Fibroblast of skin of left biceps (primary cell): ENCODE data around the gene TTC9B.

ENCODE experiments used
- DNase-seq, 2 experiments: peaks; one replicate each; pipeline ENCODE4 v3.0.0-alpha.2; 2013; ENCODE audit warnings: low read depth in 2 of 2

TTC9B gene

DNA sequence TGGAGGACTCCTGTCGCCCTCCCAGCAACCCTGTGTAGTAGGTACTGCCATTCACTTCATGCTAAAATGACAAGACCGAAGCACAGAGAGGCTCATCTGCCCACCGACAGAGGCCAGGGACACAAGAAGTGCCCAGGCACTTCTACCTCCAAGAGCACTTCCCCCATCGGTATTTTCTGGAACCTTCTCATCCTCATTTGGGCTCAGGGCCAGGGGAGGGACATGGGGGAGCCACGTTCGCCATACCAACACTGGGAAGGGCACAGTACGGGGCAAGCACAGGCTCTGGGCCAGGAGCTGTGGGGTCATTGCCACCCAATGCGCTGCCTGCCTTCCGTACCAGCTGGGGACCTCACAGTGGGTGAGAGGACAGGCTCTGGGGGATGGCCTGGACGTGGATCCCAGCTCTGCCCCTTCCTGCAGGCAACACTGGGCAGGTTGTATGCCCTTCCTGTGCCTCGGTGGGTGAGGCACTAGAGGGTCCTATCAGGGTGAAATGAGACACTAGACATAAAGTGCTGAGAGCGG, 29.6 kb upstream of the TTC9B start:
- DNase-seq, result no peak

DNA sequence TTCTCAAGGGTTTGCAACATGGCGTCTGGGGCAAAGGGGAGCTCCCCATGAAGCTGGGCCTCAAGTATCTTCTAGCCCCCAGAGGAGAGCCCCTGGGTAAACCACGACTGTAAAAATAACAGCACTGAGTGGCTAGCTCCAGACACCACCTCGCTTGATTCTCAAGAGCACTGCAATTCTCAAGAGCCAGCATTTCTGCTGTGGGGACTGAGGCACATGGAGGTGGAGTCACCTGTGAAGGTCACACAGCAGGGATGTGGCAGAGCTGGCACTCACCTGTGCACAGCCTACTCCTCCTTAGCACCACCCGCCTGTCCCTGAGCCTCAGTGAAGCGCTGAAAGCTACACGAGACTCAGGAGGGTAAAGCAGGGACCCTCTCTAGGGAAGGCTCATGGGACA, 29.0 kb upstream of the TTC9B start:
- DNase-seq, result no peak

DNA sequence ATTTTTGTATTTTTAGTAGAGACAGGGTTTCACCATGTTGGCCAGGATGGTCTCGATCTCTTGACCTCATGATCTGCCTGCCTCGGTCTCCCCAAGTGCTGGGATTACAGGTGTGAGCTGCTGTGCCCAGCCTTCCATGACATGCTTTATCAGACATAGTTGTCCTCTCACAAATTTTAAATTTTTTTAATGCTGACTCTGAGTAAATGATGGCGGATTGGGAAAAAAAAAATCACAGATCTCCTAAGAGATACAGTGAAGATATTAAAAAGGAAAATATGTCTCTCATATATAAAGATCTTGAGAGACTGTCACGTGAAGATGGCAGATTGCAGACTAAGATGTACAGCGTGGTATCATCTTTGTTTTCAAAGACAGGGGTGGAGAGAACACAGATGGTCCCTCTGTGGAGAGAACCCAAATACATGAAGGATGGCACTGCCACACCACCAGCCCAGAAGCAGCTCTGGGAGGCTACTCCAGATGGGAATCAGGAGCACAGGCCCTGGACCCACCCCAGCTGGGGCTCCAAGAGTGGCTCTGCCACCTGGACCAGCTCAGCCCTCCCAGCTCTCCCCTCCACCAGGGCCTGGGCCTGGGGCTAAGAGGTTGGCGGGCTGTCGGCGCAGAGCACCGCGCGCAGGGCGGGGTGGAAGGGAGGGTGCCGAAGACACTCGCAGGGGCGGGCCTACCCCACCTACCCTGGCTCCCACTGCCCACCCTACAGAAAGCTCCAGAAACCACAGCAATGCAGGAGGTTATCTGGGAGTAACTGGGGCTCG, 28.3 kb upstream of the TTC9B start:
- no peak for DNase-seq

DNA sequence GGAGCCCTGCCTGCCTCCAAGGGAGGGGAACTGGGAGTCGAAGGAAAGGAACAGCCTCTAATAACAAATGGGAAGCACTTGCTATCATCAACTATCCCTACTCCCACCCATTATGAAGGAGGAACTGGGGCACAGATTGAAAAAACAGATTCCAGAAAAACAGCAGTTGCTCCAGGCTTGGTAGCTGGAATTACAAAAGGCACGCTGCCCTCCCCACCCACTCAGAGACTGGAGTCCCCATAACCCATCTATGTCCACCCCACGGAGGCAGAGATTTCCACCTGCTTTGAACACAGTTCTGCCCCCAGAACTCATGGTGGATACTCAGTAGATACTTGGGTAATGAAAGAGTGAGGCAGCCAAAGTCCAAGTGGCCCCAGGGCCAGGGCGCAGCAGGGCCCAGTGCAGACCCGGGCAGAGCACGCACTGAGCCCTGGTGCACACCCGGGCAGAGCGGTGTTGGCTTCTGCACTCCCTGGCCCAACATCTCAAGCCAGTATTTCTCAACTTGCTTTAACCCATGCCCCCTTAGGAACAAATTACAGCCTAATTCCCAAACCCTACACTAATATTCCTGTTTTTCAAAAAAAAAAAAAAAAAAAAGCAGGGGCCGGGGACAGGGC, 27.4 kb upstream of the TTC9B start:
- DNase-seq, result no peak

DNA sequence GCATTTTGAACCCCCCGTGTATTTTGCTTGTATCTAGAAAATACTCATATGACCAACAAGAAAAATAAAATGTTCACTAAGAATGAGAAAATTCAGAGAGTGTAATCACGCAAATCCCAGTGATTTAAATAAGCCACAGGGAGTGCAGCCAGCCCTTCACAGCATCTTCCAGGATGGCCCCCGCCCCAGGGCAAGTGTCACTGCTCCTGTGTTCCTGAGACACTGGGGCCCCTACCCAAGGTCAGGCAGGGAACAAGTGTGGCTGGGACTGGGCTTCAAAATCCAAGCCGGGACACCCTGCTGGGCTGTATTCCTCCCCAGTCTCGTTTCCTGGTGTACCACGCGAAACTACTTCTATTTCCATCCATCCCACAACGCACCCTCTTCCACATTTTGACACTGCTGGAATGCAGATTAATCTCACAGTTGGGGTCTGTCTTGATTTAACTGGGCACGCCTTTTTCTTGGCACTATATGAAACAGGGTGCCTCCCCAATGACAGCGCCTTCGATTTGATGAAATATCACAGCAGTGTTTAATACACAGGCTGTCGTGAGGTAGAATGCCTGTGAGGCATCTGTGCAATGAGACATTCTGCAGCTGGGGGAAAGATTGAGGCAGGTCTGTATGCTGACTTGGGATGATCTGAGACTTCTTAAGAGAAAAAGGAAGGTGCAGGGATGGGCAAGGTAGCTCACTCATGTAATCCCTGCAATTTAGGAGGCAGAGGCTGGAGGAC, 26.6 kb upstream of the TTC9B start:
- no peak for DNase-seq

DNA sequence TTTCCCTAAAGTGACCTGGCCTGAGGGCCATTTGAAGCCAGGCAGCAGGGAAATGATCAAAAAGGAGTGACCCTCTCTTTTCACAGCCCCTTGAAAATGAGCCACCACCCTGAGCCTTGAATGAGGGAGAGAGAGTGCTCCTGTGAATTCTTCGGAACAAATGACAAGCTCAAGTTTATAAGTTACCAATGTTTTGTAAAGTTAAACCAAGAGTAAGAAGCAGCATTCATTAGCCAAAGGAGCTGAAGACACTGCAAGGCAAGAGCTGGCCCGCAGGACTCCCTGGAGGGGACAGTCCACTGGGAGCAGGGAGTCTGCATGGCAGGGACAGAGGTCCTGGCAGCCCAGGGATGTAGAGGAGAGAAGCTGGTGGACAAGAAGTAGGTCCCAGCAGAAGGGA, 25.0 kb upstream of the TTC9B start:
- DNase-seq, result no peak

DNA sequence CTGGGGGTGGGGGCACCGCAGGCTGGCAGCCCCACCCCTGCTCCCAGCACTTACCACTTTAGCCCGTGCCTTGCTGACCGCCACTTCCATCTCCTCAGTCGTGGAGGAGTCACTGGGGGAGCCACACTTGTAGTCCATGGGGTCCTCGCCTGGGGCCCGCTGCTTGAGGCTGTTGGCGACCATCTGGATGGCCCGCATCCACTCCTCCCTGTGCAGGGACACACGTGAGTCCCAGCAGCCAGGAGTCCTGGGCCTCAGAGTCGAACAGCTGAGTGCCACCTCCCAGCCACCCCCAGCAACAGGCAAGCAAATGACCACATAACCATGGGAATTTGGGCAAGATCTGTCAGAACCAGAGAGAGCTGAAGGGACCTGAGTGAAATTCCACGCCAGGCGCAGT, 24.3 kb upstream of the TTC9B start:
- no peak for DNase-seq

DNA sequence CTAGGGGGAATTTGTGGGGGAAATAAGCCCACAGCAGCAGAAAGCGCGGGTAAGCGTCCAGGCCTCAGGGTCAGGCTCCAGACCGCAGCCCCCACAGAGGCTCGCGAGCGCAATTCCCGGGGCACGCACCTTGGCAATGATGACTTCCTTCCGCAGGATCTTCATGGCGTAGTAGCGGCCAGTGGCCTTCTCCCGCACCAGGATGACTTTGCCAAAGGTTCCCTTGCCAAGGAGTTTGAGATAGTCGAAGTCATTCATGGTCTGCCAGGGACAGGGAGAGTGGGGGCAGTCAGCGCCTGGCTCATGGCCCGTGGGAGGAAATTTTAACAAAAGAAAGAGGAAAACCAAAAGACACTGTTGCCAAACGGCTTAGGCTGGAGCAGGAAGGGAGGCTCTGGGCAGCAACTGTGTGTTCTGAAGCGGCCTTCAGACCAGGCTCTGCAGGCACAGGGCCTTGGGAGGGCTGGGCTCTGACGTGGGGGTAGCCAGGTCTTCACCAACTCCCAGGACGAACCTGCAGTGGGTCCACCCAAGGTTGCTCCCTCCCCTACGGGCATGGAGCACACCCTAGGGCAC, 23.7 kb upstream of the TTC9B start:
- DNase-seq, result no peak

DNA sequence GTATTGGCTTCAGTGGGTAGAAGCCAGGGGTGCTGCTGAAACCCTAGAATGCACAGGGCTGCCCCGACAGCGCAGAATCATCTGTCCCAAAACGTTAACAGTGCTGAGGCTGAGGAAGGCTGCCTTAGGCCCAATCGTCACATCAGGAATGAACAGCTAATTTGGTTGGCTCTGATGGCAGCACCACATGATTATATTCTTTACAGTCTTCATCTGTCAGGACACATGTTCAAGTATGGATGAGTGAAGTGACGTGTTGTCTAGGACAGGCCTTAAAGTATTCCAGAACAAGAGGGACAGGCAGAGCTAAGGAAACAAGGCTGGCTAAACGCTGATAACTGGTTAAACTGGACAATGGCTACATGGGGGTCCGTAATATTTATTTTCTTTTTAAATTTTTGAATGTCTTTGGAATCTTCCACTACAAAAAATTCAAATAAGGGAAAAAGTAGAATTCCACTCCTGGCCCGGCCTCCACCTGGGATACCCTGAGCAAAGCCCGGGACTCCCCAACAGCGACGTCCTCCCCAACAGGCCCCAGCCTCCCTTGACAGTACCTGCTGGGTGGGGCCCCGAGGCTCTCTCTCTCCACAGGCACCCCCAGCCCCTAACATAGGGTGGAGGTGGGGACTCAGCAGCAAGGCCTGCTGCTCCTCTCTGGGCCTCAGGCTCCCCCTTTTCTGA, 23.1 kb upstream of the TTC9B start:
- no peak for DNase-seq

DNA sequence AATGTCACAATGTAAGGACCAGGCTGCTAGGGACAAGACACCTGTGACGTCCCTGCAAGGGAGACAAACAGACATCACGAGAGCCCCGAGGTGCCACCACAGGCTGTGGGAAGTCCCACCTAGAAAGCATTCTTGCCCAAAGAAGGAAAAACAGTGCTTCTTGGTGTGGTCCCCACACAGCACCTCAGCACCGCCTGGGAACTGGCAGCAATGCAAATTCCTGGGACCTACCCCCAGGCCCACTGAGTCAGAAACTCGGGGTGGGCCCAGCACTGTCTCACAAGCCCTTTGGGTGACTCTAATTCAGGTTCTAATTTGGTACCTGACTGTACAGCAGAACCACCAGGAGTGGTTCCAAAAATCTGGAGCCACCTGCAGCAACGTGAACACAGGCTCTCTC, 22.1 kb upstream of the TTC9B start:
- no peak for DNase-seq

DNA sequence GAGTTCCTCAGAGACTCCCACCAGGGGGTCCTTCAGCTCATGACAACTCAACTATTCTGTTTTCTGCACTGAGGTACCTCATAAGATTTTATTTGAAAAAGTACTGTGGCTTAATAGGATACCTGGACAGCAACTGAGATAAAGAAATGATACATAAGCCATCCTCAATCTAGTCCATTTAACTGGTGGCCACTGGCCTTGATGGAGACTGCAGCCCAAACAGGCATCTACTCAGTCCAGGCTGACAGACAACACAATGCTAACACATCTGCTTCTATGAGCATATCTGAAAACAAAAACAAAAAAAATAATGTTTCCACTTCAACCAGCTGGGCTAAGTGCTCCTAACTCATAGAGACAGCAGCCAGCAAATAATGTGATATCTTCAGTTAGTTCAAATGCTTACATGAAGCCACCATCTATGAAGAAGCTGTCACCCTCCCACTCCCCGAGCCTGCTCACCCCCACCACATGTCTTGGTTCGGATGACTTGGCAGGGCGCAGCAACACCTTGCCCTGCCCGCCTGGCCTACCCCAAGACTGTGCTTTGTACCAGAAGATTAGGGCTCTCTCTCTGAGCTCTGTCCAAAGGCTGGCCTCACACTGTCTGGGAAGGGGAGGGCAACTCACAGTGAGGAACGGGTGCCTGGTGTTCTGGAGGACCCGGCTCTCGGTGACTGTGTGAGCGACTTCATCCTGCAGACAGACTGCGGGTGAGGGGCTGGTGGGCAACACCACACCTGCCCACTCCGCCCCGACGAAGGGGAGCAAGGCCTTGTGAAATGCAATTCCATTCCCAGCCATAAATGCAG, 21.4 kb upstream of the TTC9B start:
- no peak for DNase-seq

DNA sequence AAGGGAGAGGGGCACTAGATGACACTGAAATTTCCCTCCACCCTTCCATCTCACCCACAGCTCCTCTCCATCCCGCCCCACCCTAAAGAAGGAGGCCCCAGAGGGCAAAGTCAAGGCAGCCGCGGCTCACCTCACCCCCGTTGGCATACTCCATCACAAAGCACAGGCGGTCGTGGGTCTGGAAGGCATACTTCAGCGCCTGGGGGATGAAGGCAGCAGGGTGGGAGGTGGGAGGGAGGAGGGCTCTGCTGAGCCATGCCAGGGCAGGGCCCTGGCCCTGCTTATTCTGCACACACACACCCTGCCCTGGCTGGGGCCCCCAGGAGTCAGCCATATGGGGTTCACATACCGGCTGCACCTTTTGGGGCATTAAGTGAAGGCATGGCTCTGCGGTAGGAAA, 20.6 kb upstream of the TTC9B start:
- no peak for DNase-seq

DNA sequence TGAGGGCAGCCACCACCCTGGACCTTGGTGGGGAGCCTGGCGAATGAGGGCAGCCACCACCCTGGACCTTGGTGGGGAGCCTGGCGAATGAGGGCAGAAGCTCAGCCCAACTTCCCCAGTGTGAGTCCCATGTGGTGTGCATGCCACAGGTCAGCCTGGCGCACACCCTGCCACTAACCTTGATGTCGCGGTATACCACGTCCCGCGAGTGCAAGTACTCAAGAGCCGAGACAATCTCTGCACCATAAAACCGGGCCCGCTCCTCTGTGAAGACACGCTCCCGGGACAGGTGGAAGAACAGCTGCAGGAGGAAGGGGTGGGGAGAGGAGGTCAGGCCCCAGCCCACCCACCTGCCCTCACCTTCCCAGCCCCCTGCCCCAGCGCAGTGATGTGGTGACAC, 19.6 kb upstream of the TTC9B start:
- no peak for DNase-seq

DNA sequence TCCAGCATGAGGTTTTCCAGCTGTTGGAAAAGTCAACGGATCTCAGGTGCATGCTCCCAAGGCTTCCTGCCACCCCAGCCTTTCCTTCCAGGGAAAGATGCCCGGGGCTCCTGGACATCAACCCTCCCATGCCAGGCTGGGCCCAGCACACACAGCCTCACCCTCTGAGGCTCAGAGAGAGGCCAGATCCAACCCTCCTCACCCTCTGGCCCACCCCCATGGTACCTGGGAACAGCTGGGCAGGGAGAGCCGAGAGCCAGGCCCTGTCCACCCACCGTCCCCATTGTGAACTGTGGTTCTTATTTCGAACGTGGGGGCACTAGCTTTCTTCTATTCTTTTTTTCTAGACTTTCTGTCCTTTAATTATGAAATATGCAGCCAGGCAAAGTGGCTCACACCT, 18.2 kb upstream of the TTC9B start:
- no peak for DNase-seq

DNA sequence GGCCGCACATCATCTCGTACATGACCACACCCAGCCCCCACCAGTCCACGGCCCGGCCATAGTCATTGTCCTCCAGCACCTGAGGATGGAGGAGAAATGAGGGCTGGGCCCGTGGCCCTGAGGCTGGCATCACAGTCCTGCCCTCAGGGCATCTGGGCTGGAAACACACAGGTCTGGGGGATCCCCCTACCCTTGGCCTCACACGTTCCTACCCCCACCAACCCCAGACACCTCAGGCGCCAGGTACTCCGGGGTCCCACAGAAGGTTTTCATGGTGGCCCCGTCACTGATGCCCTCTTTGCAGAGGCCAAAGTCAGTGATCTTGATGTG, 17.8 kb upstream of the TTC9B start:
- DNase-seq, result no peak

DNA sequence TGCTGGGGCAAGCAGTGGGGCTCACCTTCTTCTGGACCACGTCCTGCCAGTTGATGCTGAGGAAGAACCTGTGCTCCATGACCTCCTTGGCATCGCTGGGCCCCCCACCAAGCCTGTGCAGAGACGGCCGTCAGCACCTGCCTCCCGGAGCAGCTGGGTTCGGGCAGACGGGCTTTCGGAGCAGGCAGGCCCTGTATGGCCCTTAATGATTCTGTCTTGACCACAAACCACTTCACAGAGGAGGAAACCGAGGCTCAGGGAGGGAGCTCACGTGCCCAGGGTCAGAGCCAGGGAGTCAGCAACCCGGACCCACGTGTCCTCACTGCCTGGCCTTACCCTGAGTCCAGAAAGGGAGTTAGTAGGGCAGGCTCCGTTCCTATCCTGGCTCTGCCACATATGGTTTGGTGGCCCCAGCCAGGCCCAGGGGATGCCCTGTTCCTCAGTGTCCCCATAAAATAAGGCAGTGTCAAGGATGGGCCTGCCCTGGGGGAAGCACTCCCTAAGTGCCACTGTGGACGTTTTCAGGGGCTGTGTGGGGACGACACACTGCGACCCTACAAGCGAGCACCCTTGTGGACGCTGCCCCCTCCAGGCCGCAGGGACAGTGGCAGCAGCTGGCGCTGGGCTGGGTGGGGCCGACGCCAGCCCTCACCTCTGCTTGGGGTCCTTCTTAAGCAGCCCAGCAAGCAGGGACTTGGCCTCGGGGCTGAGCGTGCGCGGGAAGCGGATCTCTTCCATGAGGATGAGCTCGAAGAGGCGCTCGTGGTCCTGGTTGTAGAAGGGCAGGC, 17.2 kb upstream of the TTC9B start:
- no peak for DNase-seq

DNA sequence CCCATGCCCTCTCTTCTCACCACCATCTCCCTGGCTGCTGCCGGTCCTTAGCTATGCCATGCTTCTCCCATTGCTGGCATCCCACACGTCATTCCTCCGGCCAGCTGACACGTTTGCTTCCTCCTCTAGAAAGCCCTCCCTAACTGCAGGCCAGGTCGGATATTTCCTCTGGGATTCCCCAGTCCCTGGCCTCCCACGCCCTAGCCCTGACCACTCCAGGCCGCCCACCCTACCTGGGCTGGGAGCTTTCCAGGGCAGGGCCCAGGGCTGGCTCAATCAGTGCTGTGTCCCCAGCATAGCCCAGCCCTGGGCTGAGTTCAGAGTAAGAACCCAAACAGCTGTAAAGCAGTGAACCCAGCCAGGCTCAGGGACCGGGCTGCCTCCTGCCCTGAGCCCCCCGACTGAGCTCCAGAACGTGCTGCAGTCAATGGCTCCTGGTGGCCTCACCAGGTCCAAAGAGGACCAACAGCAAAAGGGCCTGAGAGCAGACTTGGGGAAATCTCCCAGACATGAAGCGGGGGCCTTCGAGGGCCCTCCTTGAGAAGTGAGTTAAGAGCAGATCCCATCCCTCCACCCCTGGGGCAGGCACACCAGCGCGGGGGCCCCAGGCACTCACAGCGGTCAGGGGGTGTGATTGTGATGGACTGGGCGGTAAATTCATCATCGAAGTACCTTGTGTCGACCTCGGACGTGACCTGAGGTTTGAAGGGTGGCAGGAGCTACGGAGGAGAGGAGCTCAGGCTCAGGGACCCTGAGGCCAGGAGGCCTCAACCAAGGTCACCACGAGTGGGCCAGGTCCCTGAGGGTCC, 16.4 kb upstream of the TTC9B start:
- DNase-seq, result no peak

DNA sequence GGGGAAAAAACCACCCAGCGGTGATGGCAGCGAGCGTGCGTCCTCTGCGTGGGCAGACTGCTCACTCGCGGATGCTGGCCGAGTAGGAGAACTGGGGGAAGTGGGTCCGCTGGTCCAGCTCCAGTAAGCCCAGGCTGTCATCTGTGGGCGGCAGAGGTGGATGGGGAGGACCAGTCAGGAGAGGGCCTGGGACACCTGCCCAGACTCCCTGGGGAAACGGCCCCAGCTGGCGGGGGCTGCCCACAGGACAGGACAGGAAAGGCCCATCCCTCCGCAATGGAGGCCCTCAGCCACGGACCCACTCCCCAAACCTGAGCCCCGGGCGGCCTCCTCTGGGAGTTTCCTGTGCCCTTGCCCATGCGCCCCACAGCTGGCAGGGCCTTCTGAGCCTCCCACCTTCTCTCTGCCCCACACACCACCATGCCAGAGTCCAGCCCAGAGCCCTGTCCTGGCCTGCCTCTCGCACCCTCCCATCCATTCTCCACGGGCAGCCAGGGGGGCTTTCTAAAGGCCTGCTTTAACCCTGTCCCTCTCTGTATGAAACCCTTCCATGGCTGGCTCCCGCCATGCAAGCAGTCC, 15.7 kb upstream of the TTC9B start:
- no peak for DNase-seq
